ENCODE data around the gene GABRA4.

GABRA4 gene

GRCh38 chr4:47012676-47013075 lies 19.3 kb upstream of the GABRA4 start (continued):
- TF ChIP-seq PRDM2 (tag by site-specific recombination; IDR thresholded peaks at IDR 0.05; ENCODE audit: borderline replicate concordance) (no peak), ZNF514 (tag by site-specific recombination; IDR thresholded peaks at IDR 0.05) (no peak), ZNF138 (tag by site-specific recombination; IDR thresholded peaks at IDR 0.05; ENCODE audit: borderline replicate concordance) (no peak), KLF7 (tag by site-specific recombination; IDR thresholded peaks at IDR 0.05; ENCODE audit: borderline replicate concordance) (no peak)

- ChIA-PET POLR2A (no interaction called here), CTCF (interaction anchor here (0.9 kb wide), 1 partner anchor 50 kb away, joined by 3 read pairs; no protein-coding TSS in a partner anchor)
- Histone ChIP-seq H3K36me3 (ENCODE audit: control insufficient read depth in 2 of 2, insufficient read depth in 1 of 2, low read length in 2 of 2) (no peaks in the 10 kb centered on the region), H3K9me3 (ENCODE audit: control insufficient read depth, insufficient read depth, low read depth, low read length) (no peaks in the 10 kb centered on the region), H3K4me3 (ENCODE audit: low read depth, low read length) (no peak overlapping the region), H3K4me1 (ENCODE audit: control insufficient read depth, insufficient read depth, low read length) (no peaks in the 10 kb centered on the region), H3K27ac (ENCODE audit: extremely low read depth, low read depth, low read length) (no peak overlapping the region)
- TF ChIP-seq ZNF362 (tag by site-specific recombination; IDR thresholded peaks at IDR 0.05) = no peak
- TF ChIP-seq ZBTB1 (tag by site-specific recombination; IDR thresholded peaks at IDR 0.05) = no peak
- no peak for TF ChIP-seq ZNF654 (tag by site-specific recombination; IDR thresholded peaks at IDR 0.05; ENCODE audit: low read depth)
- no peak for TF ChIP-seq ZNF214 (tag by site-specific recombination; IDR thresholded peaks at IDR 0.05; ENCODE audit: borderline replicate concordance)
- no peak for TF ChIP-seq ZNF645 (tag by site-specific recombination; IDR thresholded peaks at IDR 0.05)
- TF ChIP-seq ZBTB8A (tag by site-specific recombination; IDR thresholded peaks at IDR 0.05) = no peak
- TF ChIP-seq ZNF433 (tag by site-specific recombination; IDR thresholded peaks at IDR 0.05; ENCODE audit: low read depth) = no peak
- TF ChIP-seq ZSCAN23 (tag by site-specific recombination; IDR thresholded peaks at IDR 0.05) = no peak
These were observed 17.6 kb upstream of the GABRA4 start for GRCh38 chr4:47010912-47011446.

- no peak for TF ChIP-seq ZNF354C (tag by site-specific recombination; IDR thresholded peaks at IDR 0.05; ENCODE audit: borderline replicate concordance, low read depth)
- TF ChIP-seq ZNF521 (tag by site-specific recombination; IDR thresholded peaks at IDR 0.05) = no peak
- TF ChIP-seq ZNF132 (tag by site-specific recombination; IDR thresholded peaks at IDR 0.05; ENCODE audit: borderline replicate concordance) = no peak
- TF ChIP-seq ZNF76 (tag by site-specific recombination; IDR thresholded peaks at IDR 0.05; ENCODE audit: borderline replicate concordance, low read depth) = no peak
- TF ChIP-seq REST (tag by site-specific recombination; IDR thresholded peaks at IDR 0.05) = no peak
- TF ChIP-seq ZNF544 (tag by site-specific recombination; IDR thresholded peaks at IDR 0.05) = no peak
- no peak for TF ChIP-seq KLF1 (tag by site-specific recombination; IDR thresholded peaks at IDR 0.05)
- TF ChIP-seq ZNF133 (tag by site-specific recombination; IDR thresholded peaks at IDR 0.05) = no peak
- no peak for TF ChIP-seq YY2 (tag by site-specific recombination; IDR thresholded peaks at IDR 0.05)
- no peak for TF ChIP-seq ZNF549 (tag by site-specific recombination; IDR thresholded peaks at IDR 0.05)
- ChIA-PET CTCF (interaction anchor here (0.7 kb wide), 1 partner anchor 653 kb away, joined by 3 read pairs; no protein-coding TSS in a partner anchor), POLR2A (no interaction called here)
- Histone ChIP-seq H3K9me3 (ENCODE audit: control insufficient read depth, insufficient read depth, low read depth, low read length) (no peaks in the 10 kb centered on the region), H3K27ac (ENCODE audit: extremely low read depth, low read depth, low read length) (no peak overlapping the region), H3K36me3 (ENCODE audit: control insufficient read depth in 2 of 2, insufficient read depth in 1 of 2, low read length in 2 of 2) (no peaks in the 10 kb centered on the region), H3K4me3 (ENCODE audit: low read depth, low read length) (no peak overlapping the region), H3K4me1 (ENCODE audit: control insufficient read depth, insufficient read depth, low read length) (no peaks in the 10 kb centered on the region)
These were observed 17.0 kb upstream of the GABRA4 start for GRCh38 chr4:47010347-47010911.
